ENCODE data around the gene CKAP2.
"Not testable (repeated sequence)": the region's sequence is repeated elsewhere in the genome, so short reads cannot be mapped to it uniquely, and the experiment has no call there.

CKAP2 gene

GRCh38 chr13:52487078-52487477 is 31.8 kb downstream of the CKAP2 start:
- H3K4me3 Mint-ChIP-seq; H3K9me3 Mint-ChIP-seq; H3K4me1 Mint-ChIP-seq (ENCODE audit: low read depth); H3K27ac Mint-ChIP-seq; H3K27me3 Mint-ChIP-seq; H3K36me3 Mint-ChIP-seq (ENCODE audit: low read depth): not testable (repeated sequence)

DNA sequence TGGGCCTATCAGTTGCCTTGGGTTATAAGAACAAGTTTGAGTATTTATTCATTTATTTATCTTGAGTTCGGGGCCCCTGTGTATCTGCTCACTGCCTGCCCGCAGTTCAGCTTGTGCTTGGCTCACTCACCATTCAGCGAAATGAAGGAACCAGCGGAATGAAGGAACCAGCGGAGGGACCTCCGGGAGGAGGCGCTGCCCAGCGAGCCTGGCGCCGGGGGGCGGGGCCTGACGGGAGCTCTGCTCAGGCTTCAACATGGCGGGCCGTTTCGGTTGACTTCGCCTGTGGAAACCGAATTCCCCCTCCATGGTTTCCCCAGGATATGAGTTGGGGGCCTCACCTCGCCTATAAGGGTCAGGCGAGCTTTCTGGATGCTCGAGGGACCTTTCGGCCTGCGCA is 33.5 kb downstream of the CKAP2 start:
- H3K9me3 Mint-ChIP-seq; H3K36me3 Mint-ChIP-seq (ENCODE audit: low read depth); H3K4me1 Mint-ChIP-seq (ENCODE audit: low read depth); H3K27ac Mint-ChIP-seq; H3K27me3 Mint-ChIP-seq; H3K4me3 Mint-ChIP-seq: not testable (repeated sequence)

DNA sequence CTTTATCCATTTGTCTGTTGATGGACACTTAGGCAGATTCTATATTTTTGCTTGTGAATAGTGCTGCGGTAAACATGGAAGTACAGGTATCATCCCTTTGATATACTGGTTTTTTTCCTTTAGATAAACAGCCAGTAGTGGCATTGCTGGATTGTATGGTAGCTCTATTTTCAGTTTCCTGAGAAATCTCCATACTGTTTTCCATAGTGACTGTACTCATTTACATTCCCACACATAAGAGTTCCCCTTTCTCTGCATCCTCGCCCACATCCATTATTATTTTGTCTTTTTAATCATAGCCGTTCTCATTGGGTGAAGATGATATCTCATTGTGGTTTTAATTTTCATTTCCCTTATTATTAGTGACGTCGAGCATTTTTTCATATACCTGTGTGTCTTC is 35.7 kb downstream of the CKAP2 start:
- not testable (repeated sequence) for H3K4me1 Mint-ChIP-seq (ENCODE audit: low read depth); H3K4me3 Mint-ChIP-seq; H3K9me3 Mint-ChIP-seq; H3K36me3 Mint-ChIP-seq (ENCODE audit: low read depth); H3K27me3 Mint-ChIP-seq; H3K27ac Mint-ChIP-seq

GRCh38 chr13:52494241-52494640 is 39.0 kb downstream of the CKAP2 start:
- H3K4me3 Mint-ChIP-seq; H3K27me3 Mint-ChIP-seq; H3K9me3 Mint-ChIP-seq; H3K4me1 Mint-ChIP-seq (ENCODE audit: low read depth); H3K27ac Mint-ChIP-seq; H3K36me3 Mint-ChIP-seq (ENCODE audit: low read depth): not testable (repeated sequence)

DNA sequence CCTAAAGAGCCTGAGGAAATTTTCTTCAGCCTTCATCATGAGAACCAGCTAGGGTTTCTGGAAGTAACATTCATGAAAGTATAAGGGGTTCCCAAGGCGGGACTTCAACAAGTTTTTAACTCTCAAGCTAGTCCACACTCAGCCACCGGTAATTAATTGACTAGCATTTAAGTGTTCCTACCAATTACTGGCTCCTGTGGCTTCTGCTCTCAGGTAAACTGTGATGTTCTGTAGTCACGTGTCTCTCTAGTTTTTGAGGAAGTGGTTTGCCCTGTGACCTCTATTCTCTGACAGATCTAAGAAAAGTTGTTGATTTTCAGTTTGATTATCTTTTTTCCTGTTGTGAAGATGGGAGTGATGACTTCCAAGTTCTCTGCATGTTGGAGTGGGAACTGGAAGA is 42.7 kb downstream of the CKAP2 start:
- not testable (repeated sequence) for H3K27me3 Mint-ChIP-seq; H3K4me1 Mint-ChIP-seq (ENCODE audit: low read depth); H3K36me3 Mint-ChIP-seq (ENCODE audit: low read depth); H3K9me3 Mint-ChIP-seq; H3K4me3 Mint-ChIP-seq; H3K27ac Mint-ChIP-seq

GRCh38 chr13:52502277-52502676 is 47.0 kb downstream of the CKAP2 start:
- H3K27ac Mint-ChIP-seq; H3K4me3 Mint-ChIP-seq; H3K27me3 Mint-ChIP-seq; H3K4me1 Mint-ChIP-seq (ENCODE audit: low read depth); H3K36me3 Mint-ChIP-seq (ENCODE audit: low read depth): not testable (repeated sequence)
- H3K9me3 Mint-ChIP-seq: peaks cover 11% of the 10 kb centered on the region

GRCh38 chr13:52505843-52506242 is 50.6 kb downstream of the CKAP2 start:
- H3K4me3 Mint-ChIP-seq; H3K36me3 Mint-ChIP-seq (ENCODE audit: low read depth): not testable (repeated sequence)

GRCh38 chr13:52509532-52509931 is 54.3 kb downstream of the CKAP2 start:
- H3K4me3 Mint-ChIP-seq; H3K27me3 Mint-ChIP-seq; H3K4me1 Mint-ChIP-seq (ENCODE audit: low read depth); H3K36me3 Mint-ChIP-seq (ENCODE audit: low read depth); H3K9me3 Mint-ChIP-seq; H3K27ac Mint-ChIP-seq: not testable (repeated sequence)

More at GRCh38 chr13:52505843-52506242, 50.6 kb downstream of the CKAP2 start:
- H3K9me3 Mint-ChIP-seq: peaks cover 11% of the 10 kb centered on the region
- not testable (repeated sequence) for H3K27ac Mint-ChIP-seq; H3K27me3 Mint-ChIP-seq; H3K4me1 Mint-ChIP-seq (ENCODE audit: low read depth)

DNA sequence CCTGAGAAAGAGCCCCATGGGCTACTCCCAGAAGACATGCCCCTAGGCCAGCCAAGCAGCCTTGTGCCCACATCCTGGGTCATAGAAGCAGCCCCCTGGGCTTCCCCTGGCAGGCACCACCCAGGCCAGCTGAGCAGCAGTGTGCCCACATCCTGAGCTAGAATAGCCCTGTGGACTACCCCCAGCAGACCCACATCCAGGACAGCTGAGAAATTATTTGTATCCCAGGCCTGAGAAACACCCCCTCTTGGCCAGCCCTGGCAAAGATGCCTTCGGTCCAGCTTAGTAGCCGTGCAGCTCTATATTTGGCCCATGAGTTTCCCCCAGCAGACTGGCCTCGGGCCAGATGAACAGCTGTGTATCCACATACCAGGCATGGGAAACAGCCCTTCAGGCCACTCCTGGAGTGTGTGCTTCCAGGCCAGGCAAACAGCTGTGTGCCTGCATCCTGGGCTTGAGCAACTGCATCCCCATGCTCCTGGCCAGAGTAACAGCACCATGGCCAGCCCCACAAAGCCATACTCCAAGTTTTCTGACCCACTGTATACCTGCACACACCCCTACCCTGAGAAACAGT is 55.0 kb downstream of the CKAP2 start:
- not testable (repeated sequence) for H3K4me1 Mint-ChIP-seq (ENCODE audit: low read depth); H3K4me3 Mint-ChIP-seq; H3K36me3 Mint-ChIP-seq (ENCODE audit: low read depth); H3K27ac Mint-ChIP-seq; H3K27me3 Mint-ChIP-seq; H3K9me3 Mint-ChIP-seq

DNA sequence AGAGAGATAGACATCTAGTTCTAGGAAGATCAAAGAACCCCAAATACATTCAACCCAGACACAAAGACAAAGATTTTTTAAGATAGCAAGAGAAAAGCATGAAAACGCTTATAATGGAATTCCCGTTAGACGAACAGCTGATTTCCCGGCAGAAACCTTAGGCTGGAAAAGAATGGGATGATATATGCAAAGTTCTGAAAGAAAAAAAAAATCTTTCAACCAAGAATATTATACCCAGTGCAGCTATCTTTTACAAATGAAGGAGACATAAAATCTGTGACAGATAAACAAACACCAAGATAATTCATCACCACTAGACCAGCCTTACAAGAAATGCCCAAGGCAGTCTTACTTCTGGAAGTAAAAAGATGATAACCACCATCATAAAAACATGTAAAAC is 56.3 kb downstream of the CKAP2 start:
- not testable (repeated sequence) for H3K9me3 Mint-ChIP-seq; H3K36me3 Mint-ChIP-seq (ENCODE audit: low read depth); H3K4me3 Mint-ChIP-seq; H3K4me1 Mint-ChIP-seq (ENCODE audit: low read depth); H3K27ac Mint-ChIP-seq; H3K27me3 Mint-ChIP-seq

GRCh38 chr13:52513957-52514596 is 58.8 kb downstream of the CKAP2 start:
- H3K36me3 Mint-ChIP-seq (ENCODE audit: low read depth); H3K4me3 Mint-ChIP-seq; H3K27ac Mint-ChIP-seq; H3K27me3 Mint-ChIP-seq; H3K9me3 Mint-ChIP-seq; H3K4me1 Mint-ChIP-seq (ENCODE audit: low read depth): not testable (repeated sequence)

GRCh38 chr13:52523323-52523722 is 68.0 kb downstream of the CKAP2 start:
- not testable (repeated sequence) for H3K9me3 Mint-ChIP-seq; H3K4me1 Mint-ChIP-seq (ENCODE audit: low read depth); H3K27ac Mint-ChIP-seq; H3K4me3 Mint-ChIP-seq; H3K36me3 Mint-ChIP-seq (ENCODE audit: low read depth); H3K27me3 Mint-ChIP-seq
